SIG-M5 (cell line): ENCODE results near the gene WFS1.

ENCODE experiments used
- DNase-seq: peaks from one replicate; lab custom pipeline; 2025; lab: John Stamatoyannopoulos, UW

Gene WFS1

GRCh38 chr4:6235901-6236640 is 33.6 kb upstream of the WFS1 start:
- DNase-seq = no peak

- no peak for DNase-seq
These were observed 32.7 kb upstream of the WFS1 start for GRCh38 chr4:6236816-6237390.

GRCh38 chr4:6239486-6239885 is 30.2 kb upstream of the WFS1 start:
- no peak for DNase-seq

GRCh38 chr4:6239968-6240367 is 29.7 kb upstream of the WFS1 start:
- DNase-seq = no peak

- no peak for DNase-seq
These were observed 28.4 kb upstream of the WFS1 start for GRCh38 chr4:6241062-6241845.

GRCh38 chr4:6242271-6243029 is 27.2 kb upstream of the WFS1 start:
- DNase-seq = no peak

GRCh38 chr4:6245246-6246169 is 24.1 kb upstream of the WFS1 start:
- DNase-seq = no peak

- no peak for DNase-seq
These were observed 23.4 kb upstream of the WFS1 start for GRCh38 chr4:6246170-6246634.

GRCh38 chr4:6248394-6248793 is 21.3 kb upstream of the WFS1 start:
- DNase-seq = no peak

GRCh38 chr4:6250235-6250983 is 19.2 kb upstream of the WFS1 start:
- no peak for DNase-seq

- no peak for DNase-seq
These were observed 18.7 kb upstream of the WFS1 start for GRCh38 chr4:6250984-6251295.

- DNase-seq = no peak
These were observed 18.3 kb upstream of the WFS1 start for GRCh38 chr4:6251365-6251764.

- no peak for DNase-seq
These were observed 17.6 kb upstream of the WFS1 start for GRCh38 chr4:6252051-6252450.

GRCh38 chr4:6253111-6253510 is 16.5 kb upstream of the WFS1 start:
- no peak for DNase-seq

- DNase-seq = no peak
These were observed 15.7 kb upstream of the WFS1 start for GRCh38 chr4:6253961-6254360.

GRCh38 chr4:6256141-6256540 is 13.5 kb upstream of the WFS1 start:
- no peak for DNase-seq

- no peak for DNase-seq
These were observed 12.2 kb upstream of the WFS1 start for GRCh38 chr4:6257247-6258025.

GRCh38 chr4:6258026-6258360 is 11.7 kb upstream of the WFS1 start:
- no peak for DNase-seq

GRCh38 chr4:6258741-6259140 is 10.9 kb upstream of the WFS1 start:
- DNase-seq = no peak

- DNase-seq = no peak
These were observed 9.8 kb upstream of the WFS1 start for GRCh38 chr4:6259886-6260285.
